ENCODE results near the gene NALF2.

Gene NALF2

DNA sequence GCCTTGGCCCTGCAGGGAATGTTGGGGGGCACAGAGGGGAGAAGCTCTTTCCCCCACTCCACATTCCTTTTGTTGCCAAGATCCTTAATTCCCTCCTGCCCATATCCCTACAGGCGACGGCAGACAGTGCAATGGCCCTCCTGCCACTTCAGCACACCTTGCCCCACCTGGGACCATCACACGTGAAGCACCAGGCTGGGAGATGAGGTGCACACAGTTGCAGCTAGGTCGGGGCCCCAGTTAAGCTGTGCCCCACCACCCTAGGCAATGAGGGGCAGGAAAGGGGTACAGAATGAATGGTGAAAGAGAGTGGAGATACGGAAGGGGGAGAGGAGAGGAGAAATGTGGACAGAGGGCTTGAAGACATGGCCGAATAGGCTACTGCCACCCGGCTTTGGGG lies 26.2 kb downstream of the NALF2 start:
- no peak for DNase-seq

DNA sequence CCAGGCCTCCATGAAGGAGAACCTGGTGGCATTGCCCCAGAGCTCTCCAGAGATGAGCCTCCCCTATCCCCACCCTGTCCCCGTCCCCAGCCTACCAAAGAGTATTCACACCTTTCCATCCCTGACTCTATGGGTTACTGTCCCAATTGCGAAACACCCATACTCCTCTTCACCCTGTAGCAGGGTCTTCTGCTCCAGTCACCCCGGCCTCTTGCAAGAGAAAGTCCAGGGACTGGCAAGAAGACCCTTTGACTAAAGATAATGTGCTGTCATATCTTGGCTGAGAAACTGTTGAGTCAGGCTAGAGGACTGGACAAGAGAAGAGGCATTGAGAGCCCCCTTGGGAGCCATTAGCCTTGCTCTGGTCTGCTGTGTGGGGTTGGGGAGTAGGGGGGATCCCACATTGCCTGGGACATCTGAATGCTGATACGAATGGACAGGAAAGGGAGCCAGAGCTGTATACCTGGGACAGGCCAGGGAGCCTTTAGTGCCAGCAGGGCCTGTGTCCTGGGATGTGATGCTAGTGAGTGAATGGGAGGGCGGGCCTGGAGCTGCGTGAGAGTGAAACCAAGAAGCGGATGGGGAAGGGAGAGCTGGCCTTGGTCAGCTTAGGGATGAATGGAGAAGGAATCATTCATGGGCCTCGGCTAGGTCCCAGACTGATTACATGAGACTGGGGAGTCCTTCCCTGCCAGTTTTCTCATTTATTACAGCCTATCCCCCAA lies 27.1 kb downstream of the NALF2 start:
- no peak for DNase-seq

DNA sequence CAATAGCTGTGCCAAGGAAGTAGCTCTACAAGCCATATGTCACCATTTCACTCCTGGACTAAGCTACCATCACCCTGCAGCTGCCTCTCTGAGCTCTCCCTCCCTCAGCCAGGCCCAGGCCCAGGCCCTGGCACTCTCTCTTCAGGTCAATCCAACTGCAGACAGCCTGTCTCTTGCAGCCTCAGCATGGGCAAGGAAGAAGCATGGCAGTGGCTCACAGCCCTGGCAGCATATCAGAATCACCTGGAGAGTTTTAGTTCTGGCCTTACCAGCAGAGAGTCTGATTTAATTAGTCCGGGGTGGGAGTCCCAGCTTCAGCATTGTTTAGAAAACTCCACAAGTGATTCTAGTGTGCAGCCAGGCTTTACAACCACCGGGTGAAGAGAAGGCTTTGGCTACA lies 31.5 kb downstream of the NALF2 start:
- no peak for DNase-seq

DNA sequence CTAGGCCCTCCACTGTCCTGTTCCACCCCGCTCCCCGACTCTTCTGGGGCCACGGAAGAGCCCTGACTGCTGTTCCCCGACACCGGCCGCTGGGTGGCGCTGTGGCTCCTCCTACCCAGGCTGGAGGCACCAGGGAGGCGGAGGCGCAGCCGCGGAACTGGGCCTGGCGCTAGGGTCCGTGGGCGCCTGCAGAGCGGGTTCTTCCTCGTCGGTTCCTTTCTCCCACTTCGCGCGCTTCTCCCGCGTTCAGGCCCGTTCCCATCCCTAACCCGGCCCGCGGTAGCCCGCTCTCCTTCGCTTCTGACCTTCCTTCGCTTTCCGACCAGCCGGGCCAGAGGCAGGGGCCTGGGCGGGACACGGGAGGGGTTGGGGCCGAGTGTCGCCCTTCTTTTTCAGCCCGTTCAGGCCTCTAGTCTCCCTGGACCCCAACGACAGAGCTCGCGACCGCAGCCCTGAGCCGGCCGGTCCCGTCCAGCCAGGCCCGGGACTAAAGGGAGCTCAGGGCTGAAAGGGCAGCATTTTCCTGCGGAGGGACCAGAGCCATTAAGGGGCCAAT lies 34.3 kb downstream of the NALF2 start:
- peak; percentile 91 for DNase-seq

DNA sequence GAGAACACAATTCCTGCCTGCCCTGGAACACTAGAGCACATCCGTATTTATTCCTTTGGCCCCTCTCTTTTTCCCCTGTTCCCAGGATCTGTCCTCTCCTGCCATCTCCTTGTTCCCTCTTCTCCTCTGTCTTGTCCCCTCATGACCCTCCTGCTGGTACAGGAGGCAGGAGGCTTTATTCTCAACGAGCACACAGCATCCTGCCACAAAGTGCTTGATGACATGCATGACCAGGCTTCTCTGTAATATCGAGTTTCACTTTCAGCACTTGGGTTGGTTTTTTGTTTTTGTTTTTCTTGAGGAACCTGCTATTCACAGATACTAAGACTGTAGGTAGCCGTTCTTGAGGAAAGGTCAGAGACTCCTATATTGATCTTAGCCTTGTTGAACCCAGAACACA lies 35.3 kb downstream of the NALF2 start:
- DNase-seq, result no peak

DNA sequence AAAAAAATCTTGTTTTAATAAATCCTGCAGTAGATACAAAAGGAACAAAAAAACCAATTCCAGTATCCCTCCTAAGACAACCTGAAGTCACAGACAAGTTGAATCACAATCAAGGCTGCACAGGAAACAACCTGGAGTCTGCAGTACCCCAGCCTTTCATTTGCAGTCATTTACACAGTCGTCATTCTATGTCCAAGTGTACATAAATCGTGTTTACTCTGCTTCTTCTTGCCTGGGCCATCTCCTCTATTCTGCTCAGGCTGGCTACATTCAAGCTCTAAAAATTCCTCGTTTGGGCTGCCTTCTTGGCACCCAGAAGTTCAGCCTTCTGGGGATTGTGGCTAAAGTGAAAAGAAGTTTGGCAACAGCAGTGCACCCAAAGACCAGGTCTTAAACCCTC lies 37.8 kb downstream of the NALF2 start:
- DNase-seq, result no peak

DNA sequence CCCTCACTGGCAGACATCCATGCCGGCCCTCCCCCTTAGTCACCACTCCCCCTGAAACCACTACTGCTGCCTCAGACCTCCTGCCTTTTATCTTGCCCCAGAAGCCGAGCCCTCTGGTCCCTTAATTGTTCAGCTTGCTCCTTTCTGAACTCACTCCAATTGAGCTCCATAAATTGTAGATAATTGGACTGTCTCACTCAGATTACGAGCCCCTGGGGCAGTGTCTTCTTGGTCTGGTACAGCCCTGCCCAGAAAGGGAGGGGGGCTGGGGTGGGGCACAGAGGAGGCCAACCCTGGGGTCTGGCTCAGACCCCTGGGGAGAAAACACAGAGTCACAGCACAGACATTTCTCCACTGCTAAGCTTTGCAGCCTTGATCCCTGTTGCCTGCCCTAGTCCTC lies 39.4 kb downstream of the NALF2 start:
- no peak for DNase-seq

DNA sequence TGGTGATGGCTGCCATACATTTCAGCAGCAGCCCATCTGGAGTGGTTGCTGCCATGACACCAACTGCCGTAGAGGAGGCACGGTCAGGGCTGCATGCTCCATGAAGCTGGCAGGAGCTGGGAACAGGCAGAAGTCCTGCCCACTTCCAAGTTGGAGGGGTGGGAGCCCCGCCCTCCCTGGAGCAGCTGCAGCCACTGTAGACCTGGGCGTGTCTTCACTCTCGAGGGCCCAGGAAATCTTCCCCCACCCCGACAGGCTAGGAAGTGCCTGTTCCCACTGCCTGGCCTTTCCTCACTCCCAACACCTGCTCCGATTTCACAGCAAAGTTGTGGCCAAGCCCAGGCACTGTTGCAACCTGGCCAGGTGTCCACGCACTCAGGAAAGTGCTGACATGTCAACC lies 42.3 kb downstream of the NALF2 start:
- no peak for DNase-seq

DNA sequence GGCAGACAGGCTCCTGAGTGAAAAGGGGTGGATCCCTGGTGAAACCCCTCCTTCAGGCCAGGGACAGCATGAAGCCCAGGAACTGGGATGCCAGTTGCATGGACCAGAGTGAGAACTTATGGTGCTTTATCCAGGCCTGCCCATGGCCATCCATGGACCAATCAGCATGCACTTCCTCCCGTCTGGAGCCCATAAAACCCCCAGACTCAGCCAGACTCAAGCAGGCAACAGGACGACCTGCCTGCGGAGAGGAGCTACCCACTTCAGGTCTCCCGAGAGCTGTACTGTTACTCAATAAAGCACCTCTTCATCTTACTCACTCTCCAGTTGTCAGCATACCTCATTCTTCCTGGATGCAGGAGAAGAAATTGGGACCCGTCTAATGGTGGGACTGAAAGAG lies 42.9 kb downstream of the NALF2 start:
- DNase-seq, result no peak

DNA sequence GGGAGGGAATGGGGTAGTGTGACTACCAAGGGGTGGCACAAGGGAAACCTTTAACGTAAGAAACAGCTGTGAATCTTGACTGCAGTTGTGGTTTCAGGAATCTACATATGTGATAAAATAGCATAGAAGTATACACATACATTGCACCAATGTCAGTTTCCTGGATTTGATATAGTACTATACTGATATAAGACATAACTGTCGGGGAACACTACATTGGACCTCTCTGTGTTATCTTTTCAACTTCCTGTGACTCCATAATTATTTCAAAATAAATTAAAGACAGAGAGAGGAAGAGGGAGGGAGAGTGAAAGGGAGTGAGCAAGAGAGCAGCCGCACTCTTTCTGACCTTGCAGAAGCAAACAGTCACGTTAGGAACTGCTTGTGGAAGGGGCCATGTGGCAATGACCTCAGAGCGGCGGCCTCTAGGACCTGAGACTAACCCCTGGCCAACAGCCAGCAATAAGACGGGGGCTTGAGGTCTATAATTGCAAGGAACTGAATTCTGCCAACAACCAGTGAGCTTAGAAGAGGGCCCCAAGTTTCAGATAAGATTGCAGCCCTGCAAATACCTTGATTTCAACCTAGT lies 47.4 kb downstream of the NALF2 start:
- DNase-seq, result no peak

DNA sequence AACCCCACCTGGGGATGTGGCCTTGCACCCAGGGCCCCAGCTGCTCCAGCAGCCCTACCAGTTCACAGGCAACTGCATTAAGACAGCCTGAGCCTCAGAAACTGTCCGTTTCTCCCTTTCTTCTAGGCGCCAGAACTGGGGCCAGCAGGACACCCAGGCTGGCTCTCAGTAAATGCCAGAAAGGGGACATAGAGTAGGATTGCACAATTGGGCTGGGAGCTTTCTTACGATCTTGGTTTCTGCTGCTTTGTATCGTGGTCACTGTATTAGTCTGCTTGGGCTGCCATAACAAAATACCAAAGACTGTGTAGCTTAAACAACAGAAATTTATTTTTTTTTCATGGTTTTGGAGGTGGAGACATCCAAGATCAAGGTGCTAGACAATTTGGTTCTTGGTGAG lies 48.4 kb downstream of the NALF2 start:
- no peak for DNase-seq

Data from activated CD8-positive, alpha-beta memory T cell treated with anti-CD3 and anti-CD28 coated beads, Interleukin-2, amount 50 U/mL, for 48 hours (primary cell).